A172 (cell line): ENCODE results near the gene ATP12A. TPM values are rescaled to one million over a fixed set of nuclear protein-coding genes. Genes with fewer than 3 reads are reported as not detected.

Experiments used
- DNase-seq: peaks from one replicate; pipeline ENCODE4 v3.0.0-alpha.2; 2015; ENCODE audit warnings: low spot score
- total RNA-seq: library from RNA; depleted of rRNA; stranded (reverse); fragments of >200 nt; shearing (Covaris generic); gene quantifications from 2 replicates; pipeline ENCODE4 v1.2.3, GENCODE V29; 2014; rRNA removed

Gene ATP12A
- total RNA-seq = 0.03 and 0.05 TPM in 2 replicates

DNA sequence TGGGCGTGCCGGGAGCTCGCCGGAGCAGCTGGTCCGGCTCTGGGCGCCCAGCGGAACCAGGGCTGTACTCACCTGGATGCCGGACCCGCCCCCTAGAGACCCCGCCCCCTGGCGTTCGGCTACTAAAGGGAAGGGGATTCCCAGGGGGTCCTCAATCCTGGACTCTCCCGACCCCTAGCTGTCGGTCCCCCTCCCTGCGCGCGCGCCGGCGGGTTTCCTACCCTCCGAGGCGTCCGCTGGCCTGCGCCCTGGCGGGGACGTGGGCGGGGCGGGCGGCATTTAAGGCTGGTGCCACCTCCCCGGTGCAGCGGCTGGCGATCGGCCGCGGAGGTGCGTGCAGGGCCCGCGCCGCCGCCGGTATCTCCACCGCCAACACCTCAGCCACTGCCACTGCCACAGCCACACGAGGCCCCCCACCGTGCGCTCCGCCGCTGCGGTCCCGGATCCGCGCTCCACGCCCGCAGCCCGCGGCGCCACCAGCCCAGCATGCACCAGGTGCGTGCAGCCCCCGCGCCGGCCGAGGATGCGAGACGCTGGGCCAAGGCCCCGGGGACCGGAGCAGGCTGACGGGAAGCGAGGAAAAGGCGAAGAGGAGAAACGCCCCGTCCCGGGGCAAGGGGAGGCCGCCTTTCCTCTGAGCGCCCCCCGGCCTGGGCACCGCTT, at the start of gene ATP12A:
Gene ATP12A, plus strand, starts transcription at position 151 of the 663 bp plus-strand sequence. Its CDS starts 336 bp downstream, at position 487.
- no peak for DNase-seq

DNA sequence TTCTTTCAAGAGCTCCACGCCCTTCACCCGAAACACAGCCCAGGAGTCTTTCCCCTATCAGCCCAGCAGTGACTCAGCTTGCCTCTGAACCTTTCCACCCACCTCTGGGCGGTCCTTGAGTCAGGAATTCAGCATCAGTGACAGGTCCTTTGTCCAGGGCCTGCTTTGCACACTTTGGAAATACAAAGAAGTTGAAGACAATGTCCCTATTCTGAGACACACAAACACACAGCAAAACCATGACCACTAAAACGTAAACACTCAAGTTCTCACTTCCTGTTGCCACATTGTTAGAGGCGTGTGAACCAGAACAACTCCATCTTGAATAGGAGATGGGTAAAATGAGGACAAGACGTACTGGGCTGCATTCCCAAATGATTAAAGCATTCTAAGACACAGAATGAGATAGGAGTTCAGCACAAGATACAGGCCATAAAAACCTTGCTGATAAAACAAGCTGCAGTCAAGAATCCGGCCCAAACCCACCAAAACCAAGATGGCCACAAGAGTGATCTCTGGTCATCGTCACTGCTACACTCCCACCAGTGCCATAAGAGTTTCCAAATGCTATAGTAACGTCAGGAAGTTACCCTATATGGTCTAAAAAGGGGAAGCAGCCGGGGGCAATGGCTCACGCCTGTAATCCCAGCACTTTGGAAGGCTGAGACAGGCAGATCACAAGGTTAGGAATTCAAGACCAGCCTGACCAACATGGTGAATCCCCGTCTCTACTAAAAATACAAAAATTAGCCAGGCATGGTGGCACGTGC, 49.2 kb upstream of the ATP12A start:
- DNase-seq = peak; percentile 5

DNA sequence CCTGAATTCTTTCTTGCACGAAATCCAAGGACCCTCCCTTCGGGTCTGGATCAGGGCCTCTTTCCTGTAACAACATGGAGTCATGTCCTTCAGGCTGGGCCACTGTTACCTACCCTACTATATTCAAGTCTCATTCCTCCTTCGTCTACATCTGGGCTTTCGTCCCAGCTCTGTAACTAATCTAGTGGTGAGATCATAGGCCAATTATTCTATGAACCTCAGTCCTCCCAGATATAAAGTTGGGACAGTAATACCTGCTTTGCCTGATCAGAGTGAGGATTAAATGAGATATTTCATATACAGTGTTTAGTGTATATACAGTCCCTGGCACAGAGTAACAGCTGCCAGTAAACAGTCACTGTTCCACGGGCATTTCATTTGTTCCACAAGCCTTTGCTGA, 48.3 kb upstream of the ATP12A start:
- no peak for DNase-seq

GRCh38 chr13:24632382-24633121, 47.7 kb upstream of the ATP12A start:
- peak; percentile 19 for DNase-seq

GRCh38 chr13:24636776-24637175, 43.4 kb upstream of the ATP12A start:
- DNase-seq = no peak

GRCh38 chr13:24638096-24638495, 42.1 kb upstream of the ATP12A start:
- DNase-seq = no peak

- no peak for DNase-seq
Observed at GRCh38 chr13:24640752-24641151, 39.5 kb upstream of the ATP12A start.

GRCh38 chr13:24642219-24642618, 38.0 kb upstream of the ATP12A start:
- DNase-seq = no peak

DNA sequence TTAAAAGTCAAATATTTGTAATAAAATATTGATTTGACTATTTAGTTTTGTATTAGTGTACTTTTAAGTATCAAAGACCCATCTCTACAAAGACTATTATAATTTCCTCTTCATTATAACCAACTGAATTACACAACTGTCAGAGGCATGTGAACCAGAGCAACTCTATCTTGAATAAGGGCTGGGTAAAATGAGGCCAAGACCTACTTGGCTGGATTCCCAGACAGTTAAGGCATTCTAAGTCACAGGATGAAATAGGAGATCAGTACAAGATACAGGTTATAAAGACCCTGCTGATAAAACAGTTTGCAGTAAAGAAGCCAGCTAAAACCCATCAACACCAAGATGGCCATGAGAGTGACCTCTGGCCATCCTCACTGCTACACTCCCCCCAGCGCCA, 36.2 kb upstream of the ATP12A start:
- DNase-seq = no peak

DNA sequence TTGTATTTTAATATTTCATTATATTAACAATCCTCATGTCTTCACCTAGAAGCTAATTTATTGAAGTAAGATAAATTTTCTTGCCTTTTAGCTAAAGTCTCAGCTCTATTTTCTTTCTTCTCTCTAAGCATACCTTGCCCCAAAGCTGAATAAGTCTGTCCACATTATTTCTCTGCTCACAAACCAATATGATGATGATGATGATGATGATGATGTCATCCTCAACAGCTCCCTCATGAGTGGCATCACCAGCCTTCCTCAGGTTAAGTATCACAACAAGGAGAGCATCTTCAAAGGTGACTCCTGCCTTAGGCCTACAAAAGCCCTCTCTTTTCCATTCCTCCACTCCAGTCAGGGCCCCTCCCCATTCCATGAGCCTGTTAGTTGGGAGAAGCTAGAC, 31.9 kb upstream of the ATP12A start:
- no peak for DNase-seq

- no peak for DNase-seq
Observed at GRCh38 chr13:24648983-24649687, 31.1 kb upstream of the ATP12A start.

- DNase-seq = no peak
Observed at GRCh38 chr13:24649688-24650043, 30.5 kb upstream of the ATP12A start.

DNA sequence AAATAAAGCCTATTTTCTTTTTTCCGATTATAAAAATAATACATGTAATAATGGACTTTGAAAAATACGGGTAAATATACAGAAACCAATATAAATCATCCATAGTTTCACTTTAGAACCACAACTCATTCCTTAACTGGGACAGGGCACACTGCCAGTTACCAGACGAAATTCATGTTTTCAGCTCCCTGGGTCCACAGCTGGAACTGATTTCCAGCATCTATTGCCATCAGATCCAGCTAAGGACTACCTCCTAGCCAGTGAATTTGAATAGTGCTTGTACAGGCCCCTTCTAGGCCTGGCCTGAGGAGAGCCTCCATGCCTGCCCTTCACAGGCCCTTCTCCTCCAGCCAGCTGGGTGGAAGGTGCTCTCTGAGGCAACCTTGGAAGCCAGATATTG, 30.0 kb upstream of the ATP12A start:
- DNase-seq = no peak

DNA sequence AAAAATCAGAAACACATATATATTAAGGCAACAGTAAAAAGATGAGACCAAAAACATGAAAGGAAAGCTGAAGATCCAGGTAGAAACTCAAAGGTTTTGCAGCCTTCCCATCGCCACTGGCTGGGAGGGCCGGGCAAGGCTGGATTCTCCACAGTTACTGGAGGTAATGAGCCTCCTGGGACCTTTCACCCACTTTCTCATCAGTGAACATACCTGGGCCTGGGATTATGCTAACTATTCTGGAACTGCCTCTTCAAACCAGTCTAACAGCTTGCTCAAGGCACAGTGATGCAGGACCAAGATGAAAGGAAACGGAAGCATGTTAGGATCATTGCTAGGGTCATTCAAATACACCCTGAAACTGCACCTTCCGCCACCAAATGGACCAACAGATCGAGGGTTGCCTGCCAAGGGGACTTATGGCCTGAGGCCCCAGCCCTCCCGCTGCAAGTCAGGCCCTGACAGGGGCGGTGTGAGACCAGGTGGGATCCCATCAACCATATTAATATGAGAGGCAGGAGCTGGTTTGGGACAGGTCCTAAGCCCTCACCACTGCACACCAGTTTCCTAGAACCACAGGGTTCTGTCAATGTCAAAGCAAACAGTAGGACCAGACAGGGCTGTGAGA, 28.4 kb upstream of the ATP12A start:
- DNase-seq = no peak

- no peak for DNase-seq
Observed at GRCh38 chr13:24652359-24652758, 27.8 kb upstream of the ATP12A start.

DNA sequence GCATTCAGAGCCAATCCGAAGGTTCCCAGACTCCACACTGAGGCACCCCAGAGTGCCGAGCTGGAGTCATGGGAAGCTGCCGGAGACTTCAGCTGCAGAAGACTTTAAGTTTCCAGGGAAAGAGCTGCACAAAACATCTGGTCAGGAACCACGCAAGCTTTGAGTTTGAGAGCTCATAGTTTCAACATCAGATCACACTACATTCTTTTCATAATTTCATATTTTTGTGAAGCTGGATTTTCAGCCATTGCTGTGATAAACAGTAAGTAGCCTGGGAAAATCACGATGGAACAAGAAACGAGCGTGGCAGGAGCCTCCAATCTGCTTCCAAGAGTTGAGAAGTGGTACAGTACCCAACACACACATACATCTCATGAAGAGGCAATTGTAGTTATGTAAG, 25.5 kb upstream of the ATP12A start:
- no peak for DNase-seq

- DNase-seq = no peak
Observed at GRCh38 chr13:24659239-24659638, 21.0 kb upstream of the ATP12A start.

- DNase-seq = no peak
Observed at GRCh38 chr13:24660023-24660741, 20.0 kb upstream of the ATP12A start.

DNA sequence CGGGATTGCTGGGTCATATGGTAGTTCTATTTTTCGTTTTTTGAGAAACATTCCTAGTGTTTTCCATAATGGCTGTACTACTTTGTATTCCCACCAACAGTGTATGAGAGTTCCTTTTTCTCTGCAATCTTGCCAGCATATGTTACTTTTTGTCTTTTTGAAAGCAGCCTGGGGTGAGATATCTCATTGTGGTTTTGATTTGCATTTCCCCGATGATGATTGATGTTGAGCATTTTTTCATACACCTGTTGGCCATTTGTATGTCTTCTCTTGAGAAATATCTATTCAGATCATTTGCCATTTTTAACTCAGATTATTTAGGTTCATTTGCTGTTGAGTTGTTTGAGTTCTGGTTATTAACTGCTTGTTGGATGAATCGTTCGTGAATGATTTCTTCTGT, 18.5 kb upstream of the ATP12A start:
- no peak for DNase-seq

GRCh38 chr13:24662195-24663088, 17.8 kb upstream of the ATP12A start:
- DNase-seq = no peak
